Stromal cell of bone marrow (primary cell): ENCODE results near the gene CIC.

Source experiments
- DNase-seq: peaks from one replicate; pipeline ENCODE4 v3.0.0-alpha.2; 2012; ENCODE audit warnings: low read depth

Gene CIC

GRCh38 chr19:42244347-42245220 is 24.5 kb upstream of the CIC start:
- DNase-seq = peak; percentile 89

GRCh38 chr19:42245231-42245630 is 23.8 kb upstream of the CIC start:
- DNase-seq = no peak

DNA sequence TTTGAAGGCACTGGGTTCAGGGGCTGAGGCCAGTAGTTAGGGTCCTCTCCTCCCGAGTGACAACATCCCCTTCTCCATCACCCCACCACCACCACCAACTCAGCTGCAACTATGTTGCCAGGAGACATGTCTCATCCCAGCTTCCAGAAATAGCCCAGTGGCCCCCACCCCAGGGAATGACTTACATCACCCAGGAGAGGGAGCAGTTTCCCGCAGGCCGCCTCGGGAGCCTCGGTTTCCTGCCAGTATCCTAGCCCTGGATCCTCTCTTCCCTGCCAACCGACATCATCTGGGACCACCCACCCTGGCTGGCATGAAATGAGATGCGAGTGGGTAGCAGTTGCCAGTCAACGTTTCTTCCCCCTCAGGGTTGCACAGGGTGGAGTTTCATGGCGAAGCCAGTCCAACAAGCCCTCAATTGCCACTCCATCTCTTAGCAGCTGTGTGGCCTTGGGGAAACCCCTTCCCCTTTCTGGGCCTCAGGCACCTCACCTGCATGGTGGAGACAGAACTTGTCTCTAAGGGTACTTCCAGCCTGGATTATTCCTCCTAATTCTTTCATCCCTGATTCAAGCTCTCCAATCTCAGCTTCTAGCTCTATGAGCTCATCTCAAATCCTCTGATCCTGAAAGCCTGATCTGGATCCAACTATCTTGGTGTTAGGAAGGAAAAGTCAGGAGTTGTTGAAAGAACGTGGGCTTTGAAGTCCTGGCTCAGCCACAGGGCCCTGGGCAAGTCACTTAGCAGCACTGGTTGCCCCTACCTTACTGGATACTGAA is 22.7 kb upstream of the CIC start:
- peak; percentile 75 for DNase-seq

DNA sequence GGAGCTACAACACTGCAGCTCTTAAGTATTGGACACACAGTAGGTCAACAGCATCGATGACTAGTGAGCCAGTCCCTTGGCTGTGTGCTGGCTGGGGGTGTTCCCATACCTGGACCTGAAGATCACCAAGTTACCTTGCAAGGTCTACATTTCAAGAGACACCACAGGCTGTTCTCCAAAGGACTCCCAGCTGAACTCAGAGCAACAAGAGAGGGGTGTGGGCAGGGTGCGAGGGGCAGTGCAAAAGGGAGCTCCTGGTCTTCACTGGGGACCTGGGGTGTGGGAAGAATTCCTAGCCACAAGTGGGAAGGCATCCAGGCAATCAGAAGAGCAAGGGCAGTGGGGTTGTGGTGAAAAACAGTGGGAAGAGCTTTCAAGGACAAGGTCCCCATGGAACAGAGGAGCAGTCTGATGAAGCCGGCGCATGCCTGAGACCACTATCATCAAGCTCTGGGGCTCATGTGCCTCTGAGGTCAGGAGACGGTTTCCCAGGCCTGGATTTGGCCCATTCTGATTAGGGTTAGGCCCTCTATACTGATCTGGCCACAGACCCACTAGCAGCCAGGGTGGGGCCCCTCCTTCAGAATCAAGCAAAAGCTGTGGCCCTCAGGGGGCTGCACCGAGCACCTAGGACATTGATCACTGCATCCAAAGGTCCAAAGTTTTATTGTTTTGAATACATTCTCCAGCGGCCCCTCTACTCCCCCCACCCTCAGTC is 22.0 kb upstream of the CIC start:
- no peak for DNase-seq

- no peak for DNase-seq
These were observed 21.3 kb upstream of the CIC start for GRCh38 chr19:42247640-42248199.

- no peak for DNase-seq
These were observed 20.5 kb upstream of the CIC start for GRCh38 chr19:42248270-42249148.

- DNase-seq = no peak
These were observed 19.8 kb upstream of the CIC start for GRCh38 chr19:42249149-42249750.

GRCh38 chr19:42249769-42250168 is 19.3 kb upstream of the CIC start:
- no peak for DNase-seq

DNA sequence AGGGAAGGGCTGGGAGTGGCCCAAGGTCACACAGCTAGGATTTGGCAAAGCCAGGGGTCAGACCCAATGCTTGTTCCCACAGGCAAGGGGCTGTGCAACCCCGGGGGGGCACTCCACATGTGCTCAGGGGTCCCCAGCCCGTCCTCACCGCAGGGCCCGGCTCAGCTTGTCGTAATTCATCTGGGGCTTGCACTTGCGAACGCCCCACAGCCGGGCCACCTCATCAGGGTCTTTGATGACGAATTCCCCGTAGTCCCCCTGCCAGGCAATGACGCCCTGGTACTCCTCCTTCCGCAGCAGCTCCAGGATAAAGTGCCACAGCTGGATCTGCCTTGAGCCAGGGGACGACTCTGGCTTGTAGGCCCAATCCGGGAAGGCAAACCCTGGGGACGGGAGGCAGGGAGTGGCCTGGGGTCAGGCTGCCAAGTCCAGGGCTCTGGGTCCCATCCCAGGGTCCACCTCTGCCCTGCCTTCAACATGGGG is 18.8 kb upstream of the CIC start:
- DNase-seq = no peak

- DNase-seq = no peak
These were observed 18.2 kb upstream of the CIC start for GRCh38 chr19:42250666-42251531.

GRCh38 chr19:42251572-42252358 is 17.3 kb upstream of the CIC start:
- no peak for DNase-seq

GRCh38 chr19:42252365-42253244 is 16.4 kb upstream of the CIC start:
- no peak for DNase-seq

DNA sequence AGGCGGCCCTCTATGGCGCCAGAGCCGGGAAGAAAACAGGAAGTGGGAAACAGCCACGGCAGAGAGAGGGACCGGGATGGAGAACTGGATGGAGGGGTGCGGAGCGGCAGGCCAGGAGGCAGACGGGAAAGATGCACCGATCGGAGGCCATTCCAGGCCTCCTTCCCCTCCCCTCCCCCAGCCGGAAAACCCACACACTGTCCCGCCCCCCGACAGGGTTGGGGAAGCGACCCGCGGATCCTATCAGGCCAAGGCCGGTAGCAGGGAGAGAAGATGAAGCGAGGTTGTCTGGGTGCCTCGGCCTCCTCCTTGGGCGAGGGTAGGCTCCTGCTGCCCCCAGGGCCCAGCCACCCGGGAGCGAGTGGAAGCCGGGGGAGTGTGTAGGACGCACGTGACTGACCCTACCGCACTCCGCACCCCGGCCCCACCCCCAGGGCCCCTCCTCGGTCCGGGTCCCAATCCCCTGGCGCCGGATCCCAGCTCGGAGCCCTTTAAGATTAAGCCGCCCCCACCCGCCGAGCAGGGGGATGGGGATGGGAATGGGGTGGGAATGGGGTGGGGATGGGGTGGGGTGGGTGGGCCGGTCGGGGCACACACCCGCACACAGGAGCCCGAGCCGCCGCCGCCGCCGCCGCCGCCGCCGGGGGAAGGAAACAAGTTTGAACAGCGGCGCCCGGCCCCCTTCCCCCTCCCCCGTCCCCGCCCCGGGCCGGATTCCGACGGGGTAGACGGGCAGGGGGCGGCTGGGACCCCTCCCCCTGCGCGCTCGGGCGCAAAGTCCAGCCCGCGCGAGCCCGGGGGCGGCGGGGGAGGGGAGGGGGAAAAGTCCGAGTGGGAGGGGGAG is 15.6 kb upstream of the CIC start:
- DNase-seq = no peak

DNA sequence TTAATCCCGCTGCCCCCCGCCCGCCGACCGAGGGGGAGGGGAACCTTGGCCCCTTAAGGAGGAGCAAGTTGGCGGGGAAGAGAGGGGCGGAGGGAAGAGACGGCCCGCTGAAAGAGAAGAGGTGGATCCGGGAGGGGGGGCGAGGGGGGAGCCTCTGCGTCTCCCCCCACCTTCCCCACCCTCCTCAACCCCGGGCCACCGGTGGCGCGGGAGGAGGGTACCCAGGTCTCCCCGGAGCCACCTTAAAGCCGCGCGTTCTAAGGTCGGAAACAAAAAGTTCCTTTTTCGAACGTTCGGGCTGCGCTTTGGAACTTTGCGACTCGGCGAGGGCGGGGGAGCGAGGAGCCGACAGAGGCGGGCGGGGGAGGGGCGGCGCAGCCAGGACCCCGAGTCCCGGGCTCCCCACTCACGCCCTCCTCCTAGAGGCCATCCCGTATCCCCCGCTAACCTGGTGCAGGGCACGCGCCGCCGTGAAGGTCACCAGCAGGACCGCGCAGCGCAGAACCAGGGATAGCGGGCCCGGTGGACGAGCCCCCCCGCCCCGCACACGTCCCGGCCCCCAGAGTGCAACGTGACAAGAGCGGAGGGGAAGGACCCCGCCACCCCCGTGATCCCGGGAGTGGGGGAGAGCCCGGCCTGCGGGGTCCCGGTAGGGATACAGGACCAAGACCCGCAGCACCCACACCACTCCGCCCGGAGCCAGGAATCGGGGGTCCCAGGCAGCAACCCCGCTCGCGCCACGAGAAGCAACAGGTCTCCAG is 14.8 kb upstream of the CIC start:
- DNase-seq = no peak

- DNase-seq = peak; percentile 83
These were observed 13.9 kb upstream of the CIC start, which contains the start of gene ERF for GRCh38 chr19:42254850-42255765. Gene ERF, minus strand, starts transcription at chr19:42255128. Its CDS starts 129 bp downstream, at chr19:42254999.
